AG10803 (cell line): ENCODE data around the gene GYPC.
"Not testable (repeated sequence)": the region's sequence is repeated elsewhere in the genome, so short reads cannot be mapped to it uniquely, and the experiment has no call there.

Experiments used
- DNase-seq: peaks from one replicate; pipeline ENCODE4 v3.0.0; 2010; ENCODE audit warnings: low read depth
- H3K4me3 ChIP-seq: 2 replicates; pipeline ENCODE4 v1.5.1; 2011; ENCODE audit warnings: mild to moderate bottlenecking, low read length, control low read depth
- CTCF ChIP-seq: conservative IDR thresholded peaks from 2 replicates; pipeline ENCODE4 v1.5.1; 2011; ENCODE audit warnings: mild to moderate bottlenecking, low read length, control low read depth, inconsistent platforms

GYPC gene

DNA sequence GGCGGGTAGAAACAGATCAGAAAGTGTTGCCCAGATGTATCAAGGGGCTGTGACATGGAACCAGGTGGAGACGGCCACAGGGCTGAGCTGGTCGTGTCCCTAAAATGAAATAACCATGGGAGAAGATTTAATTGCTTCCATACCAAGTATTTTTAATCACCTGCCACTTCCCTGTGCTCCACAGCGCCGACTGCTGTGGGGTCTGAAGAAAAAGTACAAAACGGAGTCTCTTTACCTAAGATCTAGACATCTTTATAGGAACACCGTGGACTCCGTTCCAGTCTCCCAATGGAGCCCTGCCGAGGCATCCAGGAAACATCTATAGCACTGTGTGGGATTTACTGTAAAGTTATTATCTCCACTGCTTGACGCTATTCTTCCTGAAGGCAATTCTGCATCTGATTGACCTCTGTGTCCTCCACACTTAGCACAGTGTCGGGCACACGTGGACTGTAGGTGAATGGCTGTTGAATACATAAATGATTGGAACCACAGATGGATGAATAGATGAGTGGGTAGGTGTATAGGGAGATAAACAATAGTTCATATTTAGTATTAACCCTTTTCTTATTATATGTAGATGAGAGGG lies 21.6 kb upstream of the GYPC start:
- peak; percentile 61 for TF ChIP-seq CTCF
- H3K4me3 ChIP-seq: no peak overlapping the region
- peak; percentile 25 for DNase-seq

- peak; percentile 85 for DNase-seq
- no peak for TF ChIP-seq CTCF
- H3K4me3 ChIP-seq: no peak overlapping the region
Observed at GRCh38 chr2:126635281-126635680, 20.7 kb upstream of the GYPC start.

- no peak for TF ChIP-seq CTCF
- no peak overlapping the region for H3K4me3 ChIP-seq
- DNase-seq: no peak
Observed at GRCh38 chr2:126635736-126636135, 20.2 kb upstream of the GYPC start.

- TF ChIP-seq CTCF: no peak
- no peak overlapping the region for H3K4me3 ChIP-seq
- no peak for DNase-seq
Observed at GRCh38 chr2:126637386-126637785, 18.6 kb upstream of the GYPC start.

GRCh38 chr2:126638746-126639145 lies 17.2 kb upstream of the GYPC start:
- no peak for TF ChIP-seq CTCF
- DNase-seq: no peak
- H3K4me3 ChIP-seq: no peak overlapping the region

DNA sequence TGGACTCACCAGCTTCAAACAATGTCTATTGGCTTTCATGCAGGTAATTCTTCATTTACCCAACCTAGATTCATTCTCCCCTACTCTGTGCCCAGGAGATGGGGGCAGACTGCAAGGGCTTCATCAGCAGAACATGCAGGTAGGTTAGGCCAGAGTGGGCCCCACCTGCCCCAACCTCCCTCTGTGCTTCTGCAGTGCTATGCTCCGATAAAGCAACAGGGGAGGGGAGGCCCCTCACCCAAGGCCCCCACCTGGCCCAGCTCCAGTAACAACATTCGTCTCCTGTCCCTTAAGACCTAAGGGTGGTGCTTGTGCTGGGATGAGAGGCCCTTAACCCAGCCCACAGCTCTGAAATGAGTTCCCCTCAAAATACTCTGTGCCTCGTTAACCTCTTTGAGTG lies 16.7 kb upstream of the GYPC start:
- TF ChIP-seq CTCF: no peak

DNA sequence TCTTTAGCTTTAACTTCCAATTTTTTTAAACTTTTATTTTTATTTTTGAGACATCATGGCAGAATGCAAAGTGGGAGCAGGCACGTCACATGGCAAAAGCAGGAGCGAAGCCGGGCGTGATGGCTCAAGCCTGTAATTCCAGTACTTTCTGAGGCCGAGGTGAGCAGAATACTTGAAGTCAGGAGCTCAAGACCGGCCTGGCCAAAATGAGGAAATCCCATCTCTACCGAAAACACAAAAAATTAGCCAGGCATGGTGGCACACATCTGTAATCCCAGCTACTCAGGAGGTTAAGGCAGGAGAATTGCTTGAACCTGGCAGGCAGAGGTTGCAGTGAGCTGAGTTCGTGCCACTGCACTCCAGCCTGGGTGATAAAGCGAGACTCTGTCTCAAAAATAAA lies 14.7 kb upstream of the GYPC start:
- not testable (repeated sequence) for DNase-seq

More for the DNA sequence above, 16.7 kb upstream of the GYPC start:
- no peak overlapping the region for H3K4me3 ChIP-seq
- DNase-seq: no peak

DNA sequence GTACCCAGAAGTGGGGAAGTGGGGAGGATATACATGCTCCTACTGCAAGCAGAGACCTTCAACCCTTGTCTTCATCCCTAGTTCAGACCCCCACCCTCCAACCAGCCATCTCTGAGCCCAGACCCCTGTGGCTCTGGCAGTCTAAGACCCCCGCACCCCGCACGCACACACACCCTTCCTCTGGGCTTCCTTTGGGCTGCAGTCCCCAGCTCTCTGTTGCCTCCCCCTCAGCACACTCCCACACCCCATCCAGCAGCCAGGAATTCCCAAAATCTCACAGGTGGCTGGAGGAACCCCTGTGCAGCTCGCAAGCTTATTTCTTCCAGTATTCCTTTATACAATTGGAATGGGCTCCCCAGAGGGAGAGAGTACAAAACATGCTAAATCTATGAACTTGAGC lies 13.9 kb upstream of the GYPC start:
- no peak for DNase-seq
- TF ChIP-seq CTCF: no peak
- no peak overlapping the region for H3K4me3 ChIP-seq

More for the DNA sequence above, 14.7 kb upstream of the GYPC start:
- not testable (repeated sequence) for H3K4me3 ChIP-seq
